ENCODE data around the gene PIGN.

PIGN gene

GRCh38 chr18:62106271-62106670 is 80.6 kb downstream of the PIGN start:
- no peak for DNase-seq

- no peak for DNase-seq
Measured at GRCh38 chr18:62105376-62105775, 81.5 kb downstream of the PIGN start.

GRCh38 chr18:62102221-62102620 is 84.6 kb downstream of the PIGN start:
- no peak for DNase-seq

GRCh38 chr18:62101321-62101721 is 85.5 kb downstream of the PIGN start:
- DNase-seq: no peak

GRCh38 chr18:62098960-62099359 is 87.9 kb downstream of the PIGN start:
- DNase-seq: no peak

GRCh38 chr18:62097698-62098097 is 89.2 kb downstream of the PIGN start:
- DNase-seq: no peak

- no peak for DNase-seq
Measured at GRCh38 chr18:62091487-62092120, 95.3 kb downstream of the PIGN start.

GRCh38 chr18:62089174-62089573 is 97.7 kb downstream of the PIGN start:
- no peak for DNase-seq

GRCh38 chr18:62088156-62088555 is 98.7 kb downstream of the PIGN start:
- DNase-seq: no peak

- DNase-seq: no peak
Measured at GRCh38 chr18:62085756-62086155, 101.1 kb downstream of the PIGN start.

- no peak for DNase-seq
Measured at GRCh38 chr18:62081761-62082294, 105.0 kb downstream of the PIGN start.

- DNase-seq: no peak
Measured at GRCh38 chr18:62081248-62081647, 105.6 kb downstream of the PIGN start.

- no peak for DNase-seq
Measured at GRCh38 chr18:62080172-62080900, 106.5 kb downstream of the PIGN start.

- no peak for DNase-seq
Measured at GRCh38 chr18:62073461-62074281, 113.2 kb downstream of the PIGN start.

- DNase-seq: no peak
Measured at GRCh38 chr18:62072370-62072769, 114.5 kb downstream of the PIGN start.

- no peak for DNase-seq
Measured at GRCh38 chr18:62071071-62071470, 115.8 kb downstream of the PIGN start.

- no peak for DNase-seq
Measured at GRCh38 chr18:62070302-62070701, 116.6 kb downstream of the PIGN start.

GRCh38 chr18:62069556-62069955 is 117.3 kb downstream of the PIGN start:
- no peak for DNase-seq

GRCh38 chr18:62066102-62066818 is 120.6 kb downstream of the PIGN start:
- DNase-seq: no peak

GRCh38 chr18:62064361-62064760 is 122.5 kb downstream of the PIGN start:
- no peak for DNase-seq

GRCh38 chr18:62061821-62062478 is 124.9 kb downstream of the PIGN start:
- no peak for DNase-seq

- no peak for DNase-seq
Measured at GRCh38 chr18:62060820-62061219, 126.0 kb downstream of the PIGN start.
